Karpas-422 (cell line): ENCODE results near the gene GRAMD2A. TPM values are rescaled to one million over a fixed set of nuclear protein-coding genes. Genes with fewer than 3 reads are reported as not detected.

Source experiments
- DNase-seq: peaks from one replicate; pipeline ENCODE4 v3.0.0-alpha.2; 2015
- H2AFZ ChIP-seq: fragments of 200-600 bp; sonication (generic); 2 replicates; pipeline ENCODE4 v1.6.1; 2014; ENCODE audit warnings: antibody characterized with exemption, low read length, mixed read lengths
- H3K27ac ChIP-seq: fragments of 200-600 bp; sonication (generic); 2 replicates; pipeline ENCODE4 v1.5.1; 2014; ENCODE audit warnings: mild to moderate bottlenecking, low read length, moderate library complexity
- H3K27me3 ChIP-seq: fragments of 200-600 bp; sonication (generic); 2 replicates; pipeline ENCODE4 v1.6.1; 2014; ENCODE audit warnings: low read length, mixed read lengths
- H3K36me3 ChIP-seq: fragments of 200-600 bp; sonication (generic); 2 replicates; pipeline ENCODE4 v1.6.1; 2014; ENCODE audit warnings: low read length, mixed read lengths; ENCODE audit not compliant: insufficient read depth
- H3K4me1 ChIP-seq: fragments of 200-600 bp; sonication (generic); 2 replicates; pipeline ENCODE4 v1.6.1; 2014; ENCODE audit warnings: mild to moderate bottlenecking, low read length, mixed read lengths
- H3K4me2 ChIP-seq: fragments of 200-600 bp; sonication (generic); 2 replicates; pipeline ENCODE4 v1.6.1; 2014; ENCODE audit warnings: low read length, low read depth, mild to moderate bottlenecking; ENCODE audit not compliant: poor library complexity, severe bottlenecking
- H3K4me3 ChIP-seq: fragments of 200-600 bp; sonication (generic); 2 replicates; pipeline ENCODE4 v1.5.1; 2014; ENCODE audit warnings: mild to moderate bottlenecking, antibody characterized with exemption, low read length, mixed read lengths
- H3K79me2 ChIP-seq: fragments of 200-600 bp; sonication (generic); 2 replicates; pipeline ENCODE4 v1.6.1; 2014; ENCODE audit warnings: mild to moderate bottlenecking, low read length, mixed read lengths
- H3K9ac ChIP-seq: fragments of 200-600 bp; sonication (generic); 2 replicates; pipeline ENCODE4 v1.6.0; 2014; ENCODE audit warnings: low read length
- H3K9me2 ChIP-seq: fragments of 200-600 bp; sonication (generic), shearing (Covaris generic); replicated peaks from 2 replicates; pipeline ENCODE4 v1.6.0; 2014; ENCODE audit warnings: mild to moderate bottlenecking, low read length, moderate library complexity; ENCODE audit not compliant: insufficient read depth
- H3K9me3 ChIP-seq: fragments of 300-700, 200-600 bp; sonication (generic); 2 replicates; pipeline ENCODE4 v1.6.1; 2014; ENCODE audit warnings: low read length, mixed read lengths
- H4K20me1 ChIP-seq: fragments of 200-600 bp; sonication (generic); 2 replicates; pipeline ENCODE4 v1.6.1; 2014; ENCODE audit warnings: mild to moderate bottlenecking, antibody characterized with exemption, low read length, low read depth; ENCODE audit not compliant: insufficient read depth
- total RNA-seq: library from RNA; depleted of rRNA; stranded (reverse); fragments of >200 nt; shearing (Covaris generic); gene quantifications from 2 replicates; pipeline ENCODE4 v1.2.3, GENCODE V29; 2014; ENCODE audit warnings: low replicate concordance

The GRAMD2A gene
- total RNA-seq, 1 experiment from 2014 or later: not detected

DNA sequence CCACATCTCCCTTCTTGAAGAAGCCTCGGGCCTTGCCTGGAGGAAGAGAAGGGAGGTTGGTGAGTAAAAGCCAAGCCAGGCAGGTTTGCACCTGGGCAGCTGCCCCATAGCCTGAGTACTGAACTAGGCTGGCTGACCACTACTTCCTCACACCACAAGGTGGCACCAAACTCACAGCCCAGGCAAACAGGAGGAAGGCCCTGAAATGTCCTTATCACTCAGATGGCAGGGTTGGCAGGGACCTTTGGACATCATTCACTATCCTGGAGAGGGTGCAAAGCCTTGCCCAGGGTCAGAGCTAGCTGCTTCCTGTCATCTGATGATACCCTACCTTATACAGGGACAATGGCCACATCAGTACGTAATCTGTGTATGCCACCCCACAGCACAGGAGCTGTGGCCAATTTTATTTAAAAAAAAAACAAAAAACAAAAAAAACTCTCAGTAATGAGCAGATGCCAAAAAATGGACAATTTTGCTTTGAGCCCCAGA is 2.2 kb upstream of the GRAMD2A start:
- no peak overlapping the region for H2AFZ ChIP-seq
- H3K79me2 ChIP-seq: no peaks in the 10 kb centered on the region
- no peaks in the 10 kb centered on the region for H3K9me2 ChIP-seq
- no peak overlapping the region for H3K4me2 ChIP-seq
- peak; percentile 88 for DNase-seq
- H3K27me3 ChIP-seq: no peaks in the 10 kb centered on the region
- H3K4me1 ChIP-seq: 0 out of 2 replicates have a peak, but pooled peaks cover 2% of the 10 kb centered on the region
- no peak overlapping the region for H3K9ac ChIP-seq
- H3K27ac ChIP-seq: no peak overlapping the region
- H4K20me1 ChIP-seq: peaks cover 48% of the 10 kb centered on the region
- H3K9me3 ChIP-seq: no peaks in the 10 kb centered on the region
- H3K36me3 ChIP-seq: peaks cover 61% of the 10 kb centered on the region
- no peak overlapping the region for H3K4me3 ChIP-seq

DNA sequence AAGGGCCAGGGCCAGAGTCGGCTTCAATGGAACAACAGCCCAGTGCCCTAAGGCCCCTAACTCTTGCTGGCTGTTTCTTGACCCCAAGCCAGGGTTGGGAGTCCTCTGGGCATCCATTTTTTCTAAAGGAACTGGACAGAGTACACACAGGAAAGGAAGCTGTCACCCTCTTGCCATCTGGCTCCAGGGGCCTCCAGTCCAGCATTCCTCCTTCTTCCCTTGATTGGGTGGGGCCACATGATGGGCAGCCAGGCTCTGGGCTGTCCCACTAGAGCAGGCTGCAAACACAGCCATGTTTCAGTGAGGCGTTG is 1.6 kb upstream of the GRAMD2A start:
- Histone ChIP-seq H4K20me1 (peaks cover 42% of the 10 kb centered on the region), H3K9me2 (no peaks in the 10 kb centered on the region), H3K79me2 (no peaks in the 10 kb centered on the region), H3K9ac (no peak overlapping the region), H3K4me1 (0 out of 2 replicates have a peak, but pooled peaks cover 2% of the 10 kb centered on the region), H2AFZ (no peak overlapping the region), H3K27me3 (no peaks in the 10 kb centered on the region), H3K9me3 (no peaks in the 10 kb centered on the region), H3K4me2 (no peak overlapping the region), H3K4me3 (no peak overlapping the region), H3K27ac (no peak overlapping the region), H3K36me3 (peaks cover 55% of the 10 kb centered on the region)
- DNase-seq: no peak

DNA sequence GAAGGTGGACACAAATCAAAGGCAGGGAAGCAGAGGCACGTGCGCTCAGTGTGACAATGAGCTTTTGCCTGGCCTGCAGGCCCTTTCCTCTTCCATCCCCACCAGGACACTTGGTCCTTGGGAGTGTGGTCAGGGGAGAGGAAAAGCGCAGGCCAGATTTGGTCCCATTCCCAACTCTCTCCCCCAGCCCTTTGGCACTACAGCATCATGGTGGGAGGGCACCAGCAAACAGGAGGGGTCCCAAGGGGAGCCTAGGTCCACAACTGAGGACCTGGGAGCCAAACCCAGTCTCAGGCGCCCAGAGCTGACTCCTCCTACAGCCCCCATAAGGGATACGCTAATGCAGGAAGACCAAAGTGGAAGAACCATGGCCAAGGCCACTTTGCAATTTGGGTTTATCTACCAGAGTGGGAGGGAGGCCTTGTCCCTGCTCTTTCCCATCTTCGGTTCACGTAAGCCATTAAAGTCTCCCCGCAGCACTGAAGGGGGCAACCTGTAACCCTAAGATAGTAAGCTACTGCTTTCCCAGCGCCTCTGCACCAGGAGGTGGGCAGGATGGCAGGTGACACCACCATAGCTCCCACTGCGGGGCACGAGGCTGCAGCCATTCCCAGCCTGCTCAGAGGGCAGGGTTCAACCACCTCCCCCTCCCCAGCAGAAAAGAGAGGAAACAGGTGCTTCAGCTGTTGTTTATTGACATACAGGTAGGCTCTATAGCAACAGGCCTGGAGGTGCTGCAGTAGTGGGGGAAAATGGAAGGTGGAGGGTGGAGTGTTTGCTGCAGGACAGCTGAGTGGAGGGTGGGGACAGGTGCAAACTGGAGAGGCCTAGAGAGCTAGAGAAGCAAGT is 993 bp upstream of the GRAMD2A start:
- Histone ChIP-seq H3K27me3 (no peaks in the 10 kb centered on the region), H3K4me3 (no peak overlapping the region), H3K27ac (no peak overlapping the region), H3K9me2 (no peaks in the 10 kb centered on the region), H2AFZ (no peak overlapping the region), H3K4me2 (no peak overlapping the region), H3K9ac (no peak overlapping the region), H3K4me1 (0 out of 2 replicates have a peak, but pooled peaks cover 2% of the 10 kb centered on the region), H3K36me3 (peaks cover 49% of the 10 kb centered on the region), H3K9me3 (no peaks in the 10 kb centered on the region), H3K79me2 (no peaks in the 10 kb centered on the region), H4K20me1 (peaks cover 36% of the 10 kb centered on the region)
- DNase-seq: no peak

DNA sequence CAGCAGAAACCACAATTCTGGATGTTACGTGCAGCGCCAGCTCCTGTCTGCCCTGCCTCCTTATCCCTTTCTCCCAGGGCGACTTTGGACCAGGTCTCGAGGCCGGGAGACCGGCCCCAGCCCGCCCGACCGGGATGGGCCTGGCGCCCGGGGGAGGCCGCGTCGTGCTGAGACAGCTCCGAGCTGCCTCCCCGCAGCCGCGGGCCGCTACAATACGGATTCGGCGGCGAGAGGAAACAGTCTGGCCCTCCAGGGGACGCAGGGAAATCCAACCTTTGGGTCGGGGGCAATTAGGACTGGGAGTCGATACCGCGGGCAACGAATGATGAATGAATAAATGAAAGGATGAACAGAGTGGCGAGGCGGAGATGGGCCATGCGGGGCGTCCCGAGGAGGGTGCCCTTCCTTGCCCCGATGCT is 537 bp downstream of the GRAMD2A start:
- Histone ChIP-seq H2AFZ (no peak overlapping the region), H3K79me2 (no peaks in the 10 kb centered on the region), H3K9ac (no peak overlapping the region), H3K9me3 (no peaks in the 10 kb centered on the region), H3K27me3 (no peaks in the 10 kb centered on the region), H3K9me2 (no peaks in the 10 kb centered on the region), H3K4me1 (0 out of 2 replicates have a peak, but pooled peaks cover 2% of the 10 kb centered on the region), H3K4me3 (no peak overlapping the region), H3K27ac (no peak overlapping the region), H3K4me2 (no peak overlapping the region), H4K20me1 (peaks cover 21% of the 10 kb centered on the region), H3K36me3 (peaks cover 34% of the 10 kb centered on the region)
- DNase-seq: no peak

DNA sequence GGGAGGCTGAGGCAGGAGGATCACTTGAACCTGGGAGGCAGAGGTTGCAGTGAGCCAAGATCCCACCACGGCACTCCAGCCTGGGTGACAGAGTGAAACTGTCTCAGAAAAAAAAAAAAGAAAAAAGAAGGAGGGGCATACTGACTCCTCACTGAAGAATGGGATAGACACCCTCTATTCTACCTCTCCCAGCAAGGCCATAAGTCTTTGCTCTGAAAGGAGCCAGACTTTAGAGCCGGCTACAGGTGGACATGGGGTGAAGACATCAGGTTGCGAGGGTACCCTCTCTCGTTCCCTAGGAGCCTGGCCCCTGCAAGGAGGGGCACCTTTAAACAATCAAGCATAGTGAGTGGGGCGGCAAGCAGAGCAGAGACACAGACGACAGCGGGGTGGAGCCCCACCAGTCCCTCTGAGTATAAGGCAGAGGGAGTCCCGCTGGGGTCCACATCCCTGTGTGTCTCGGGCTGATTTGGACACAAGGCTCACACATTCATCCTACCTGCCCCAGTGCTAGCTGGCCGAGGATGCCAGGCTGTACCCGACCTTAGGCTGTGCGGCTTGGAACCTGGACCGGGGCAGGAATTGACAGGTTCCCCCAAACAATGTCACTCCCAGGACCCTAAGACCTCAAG is 1.1 kb downstream of the GRAMD2A start:
- no peak overlapping the region for H2AFZ ChIP-seq
- H3K27ac ChIP-seq: no peak overlapping the region
- H3K4me3 ChIP-seq: no peak overlapping the region
- DNase-seq: no peak
- no peaks in the 10 kb centered on the region for H3K27me3 ChIP-seq
- H3K36me3 ChIP-seq: peaks cover 29% of the 10 kb centered on the region
- H3K9me3 ChIP-seq: no peaks in the 10 kb centered on the region
- H3K9me2 ChIP-seq: no peaks in the 10 kb centered on the region
- peaks cover 21% of the 10 kb centered on the region for H4K20me1 ChIP-seq
- H3K4me2 ChIP-seq: no peak overlapping the region
- 0 out of 2 replicates have a peak, but pooled peaks cover 2% of the 10 kb centered on the region for H3K4me1 ChIP-seq
- H3K9ac ChIP-seq: no peak overlapping the region
- no peaks in the 10 kb centered on the region for H3K79me2 ChIP-seq

DNA sequence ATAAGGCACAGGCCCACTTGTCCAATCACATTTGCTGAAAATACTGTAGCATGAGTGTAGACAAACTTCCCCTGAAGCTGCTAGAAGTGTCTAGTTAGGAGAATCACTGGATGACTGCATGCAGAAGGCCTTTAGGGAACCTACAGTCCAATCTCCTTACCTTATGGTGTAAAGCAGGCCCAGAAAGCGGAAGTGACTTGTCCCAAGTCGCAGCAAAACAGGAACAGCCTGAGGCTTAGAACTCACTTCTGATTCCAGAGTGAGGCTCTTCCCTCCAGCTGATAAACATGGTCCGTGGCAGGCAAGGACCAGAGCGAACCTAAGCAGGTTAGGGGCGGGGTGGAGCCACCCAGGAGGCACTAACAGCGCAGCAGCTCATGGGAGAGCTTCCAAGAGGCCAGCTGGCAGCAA is 2.5 kb downstream of the GRAMD2A start:
- no peak overlapping the region for H3K4me2 ChIP-seq
- H2AFZ ChIP-seq: no peak overlapping the region
- H3K4me1 ChIP-seq: 0 out of 2 replicates have a peak, but pooled peaks cover 2% of the 10 kb centered on the region
- H3K9me3 ChIP-seq: no peaks in the 10 kb centered on the region
- H3K79me2 ChIP-seq: no peaks in the 10 kb centered on the region
- no peak overlapping the region for H3K27ac ChIP-seq
- no peaks in the 10 kb centered on the region for H3K9me2 ChIP-seq
- peaks cover 17% of the 10 kb centered on the region for H3K36me3 ChIP-seq
- H3K4me3 ChIP-seq: no peak overlapping the region
- no peaks in the 10 kb centered on the region for H3K27me3 ChIP-seq
- peaks cover 11% of the 10 kb centered on the region for H4K20me1 ChIP-seq
- no peak overlapping the region for H3K9ac ChIP-seq
- DNase-seq: peak; percentile 72

DNA sequence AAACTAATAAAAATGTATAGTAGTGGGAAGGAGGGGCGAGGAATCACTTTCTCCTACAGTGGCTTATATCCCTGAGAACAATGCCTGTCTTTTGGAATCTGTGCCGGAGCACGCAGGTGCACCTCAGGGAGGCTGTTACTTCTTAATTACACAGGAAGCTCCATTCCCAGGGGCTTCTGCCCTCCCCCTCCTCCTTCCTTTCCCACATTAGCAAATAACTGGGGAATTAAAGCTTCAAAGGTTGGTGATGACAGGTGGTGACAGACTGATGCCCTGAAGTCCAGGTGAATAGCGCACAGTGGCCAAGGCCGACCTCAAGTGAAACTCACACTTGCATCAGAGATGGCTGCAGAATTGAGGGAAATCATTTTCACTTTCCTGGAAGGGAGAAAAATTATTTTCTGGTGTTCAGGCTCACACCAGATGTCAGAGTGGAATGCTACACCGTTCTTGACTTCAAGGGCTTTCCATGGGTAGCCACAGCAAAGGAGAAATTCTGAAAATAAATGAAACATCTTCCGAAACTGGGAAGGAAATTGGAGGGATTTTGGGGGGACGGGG is 3.7 kb downstream of the GRAMD2A start:
- no peak overlapping the region for H3K4me2 ChIP-seq
- peaks cover 7% of the 10 kb centered on the region; the same call in 1 of the 2 replicates for H3K36me3 ChIP-seq
- no peak overlapping the region for H2AFZ ChIP-seq
- no peaks in the 10 kb centered on the region for H3K9me2 ChIP-seq
- no peak overlapping the region for H3K27ac ChIP-seq
- H3K27me3 ChIP-seq: no peaks in the 10 kb centered on the region
- 0 out of 2 replicates have a peak, but pooled peaks cover 2% of the 10 kb centered on the region for H3K4me1 ChIP-seq
- no peaks in the 10 kb centered on the region for H3K79me2 ChIP-seq
- no peaks in the 10 kb centered on the region for H3K9me3 ChIP-seq
- no peak overlapping the region for H3K9ac ChIP-seq
- no peak overlapping the region for H3K4me3 ChIP-seq
- peaks cover 5% of the 10 kb centered on the region; the same call in 1 of the 2 replicates for H4K20me1 ChIP-seq
- no peak for DNase-seq

DNA sequence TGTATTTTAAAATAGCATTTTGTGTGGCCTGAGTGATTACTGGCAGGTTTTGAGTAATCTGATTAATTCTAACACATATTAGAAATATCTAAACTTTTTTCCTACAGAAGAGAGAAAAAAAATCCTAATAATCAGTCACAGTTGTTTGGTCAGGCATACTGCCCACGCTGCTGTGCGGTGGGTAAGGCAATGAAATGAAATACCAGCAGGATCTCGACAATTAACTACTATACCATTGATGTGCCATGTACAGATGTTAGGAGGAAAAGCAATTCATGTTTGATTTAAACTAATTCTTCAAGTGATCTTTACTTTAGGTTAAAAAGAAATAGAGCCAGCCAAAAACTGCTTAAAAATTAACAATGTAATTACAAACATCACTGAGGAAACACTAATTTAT is 5.2 kb downstream of the GRAMD2A start:
- Histone ChIP-seq H3K27ac (no peak overlapping the region), H3K27me3 (no peaks in the 10 kb centered on the region), H3K4me3 (no peak overlapping the region), H3K79me2 (no peaks in the 10 kb centered on the region), H3K9me2 (no peaks in the 10 kb centered on the region), H3K9me3 (no peaks in the 10 kb centered on the region), H3K36me3 (no peaks in the 10 kb centered on the region), H3K4me1 (0 out of 2 replicates have a peak, but pooled peaks cover 2% of the 10 kb centered on the region), H3K4me2 (no peak overlapping the region), H4K20me1 (no peaks in the 10 kb centered on the region; the same call in 1 of the 2 replicates), H3K9ac (no peak overlapping the region), H2AFZ (no peak overlapping the region)
- no peak for DNase-seq
